SK-N-SH (cell line): ENCODE results near the gene PHF23. TPM values are rescaled to one million over a fixed set of nuclear protein-coding genes. Genes with fewer than 3 reads are reported as not detected.
A peak's percentile ranks its signal among the peaks of the same experiment; 100 is the strongest.

ENCODE experiments used
- CTCF ChIA-PET: fragments of 300-600, 350-600 bp; formaldehyde crosslinking; extraction: SDS; loops from one replicate; lab custom pipeline; 2021; lab: Yijun Ruan, JAX
- POLR2A ChIA-PET: fragments of 350-600 bp; sonication (Branson Sonifier 250); formaldehyde crosslinking; extraction: SDS; loops from one replicate; lab custom pipeline; 2020; ENCODE audit warnings: antibody characterized with exemption, inconsistent platforms; lab: Yijun Ruan, JAX
- DNase-seq: peaks from one replicate; pipeline ENCODE4 v3.0.0; 2012
- H2AFZ ChIP-seq: fragments of 200-600 bp; sonication (generic); 2 replicates; pipeline ENCODE4 v1.8.1; 2016; ENCODE audit warnings: antibody characterized with exemption, mild to moderate bottlenecking, low read depth
- H3F3A ChIP-seq: fragments of 200-600 bp; sonication (generic); replicated peaks from 2 replicates; pipeline ENCODE3; 2016; ENCODE audit warnings: antibody characterized with exemption, mild to moderate bottlenecking; ENCODE audit not compliant: insufficient read depth
- H3K27ac ChIP-seq, 2 experiments: fragments of 200-500 bp in 1 of 2; fragments of 200-600 bp in 1 of 2; sonication (Bioruptor generic) in 1 of 2; sonication (generic), shearing (Covaris generic) in 1 of 2; 2 replicates each; pipeline versions ENCODE4 v1.5.1 to v1.6.1; 2014 to 2016; ENCODE audit warnings: low read depth in 2 of 2, inconsistent platforms in 1 of 2, low read length in 1 of 2, mild to moderate bottlenecking in 1 of 2, mixed read lengths in 1 of 2
- H3K27me3 ChIP-seq: fragments of 200-600 bp; sonication (generic), shearing (Covaris generic); 2 replicates; pipeline ENCODE4 v1.6.1; 2016; ENCODE audit warnings: mixed run types; ENCODE audit not compliant: insufficient read depth
- H3K36me3 ChIP-seq, 2 experiments: fragments of 200-500 bp in 1 of 2; fragments of 200-600 bp in 1 of 2; sonication (Bioruptor generic) in 1 of 2; sonication (generic) in 1 of 2; replicated peaks in 1 of 2; 2 replicates each; pipeline versions ENCODE3 to v1.5.1; 2014 to 2016; ENCODE audit warnings: low read length in 1 of 2, mild to moderate bottlenecking in 1 of 2; ENCODE audit not compliant: insufficient read depth in 2 of 2, control insufficient read depth in 1 of 2
- H3K4me1 ChIP-seq, 2 experiments: fragments of 200-500 bp in 1 of 2; fragments of 200-600 bp in 1 of 2; sonication (Bioruptor generic) in 1 of 2; sonication (generic), shearing (Covaris generic) in 1 of 2; 2 replicates each; pipeline versions ENCODE4 v1.5.1 to v1.6.1; 2014 to 2016; ENCODE audit warnings: low read depth in 1 of 2, low read length in 1 of 2, mixed run types in 1 of 2; ENCODE audit not compliant: insufficient read depth in 2 of 2, control insufficient read depth in 1 of 2
- H3K4me2 ChIP-seq: fragments of 200-600 bp; sonication (generic), shearing (Covaris generic); 2 replicates; pipeline ENCODE4 v1.6.1; 2017; ENCODE audit warnings: mixed run types
- H3K4me3 ChIP-seq, 2 experiments: fragments of 200-500 bp in 1 of 2; fragments of 200-600 bp in 1 of 2; sonication (Bioruptor generic) in 1 of 2; sonication (generic), shearing (Covaris generic) in 1 of 2; 2 replicates each; pipeline versions ENCODE4 v1.5.1 to v1.8.1; 2014 to 2016; ENCODE audit warnings: low read depth in 2 of 2, inconsistent platforms in 1 of 2, low read length in 1 of 2, mild to moderate bottlenecking in 1 of 2, mixed read lengths in 1 of 2, moderate library complexity in 1 of 2
- H3K79me2 ChIP-seq: fragments of 200-600 bp; sonication (generic); 2 replicates; pipeline ENCODE4 v1.8.1; 2017; ENCODE audit warnings: mild to moderate bottlenecking; ENCODE audit not compliant: insufficient read depth
- H3K9ac ChIP-seq: fragments of 200-600 bp; sonication (generic); 2 replicates; pipeline ENCODE4 v1.6.1; 2017; ENCODE audit warnings: mixed run types
- H3K9me2 ChIP-seq: fragments of 200-600 bp; sonication (generic); 2 replicates; pipeline ENCODE4 v1.6.1; 2017; ENCODE audit warnings: mixed run types
- H3K9me3 ChIP-seq: fragments of 200-600 bp; sonication (generic); 2 replicates; pipeline ENCODE4 v1.6.1; 2017; ENCODE audit warnings: mixed run types, mild to moderate bottlenecking, moderate library complexity
- H4K20me1 ChIP-seq: fragments of 200-600 bp; sonication (generic); 2 replicates; pipeline ENCODE4 v1.6.1; 2017; ENCODE audit warnings: mild to moderate bottlenecking, mixed run types; ENCODE audit not compliant: insufficient read depth
- CHD2 ChIP-seq: fragments of 150-350 bp; IDR thresholded peaks from 2 replicates; pipeline ENCODE4 v1.6.1; 2018; ENCODE audit warnings: low read length; ENCODE audit not compliant: partially characterized antibody
- CTCF ChIP-seq: fragments of 200-600 bp; sonication (generic); IDR thresholded peaks from 2 replicates; pipeline ENCODE4 v1.6.1; 2017; ENCODE audit warnings: antibody characterized with exemption, mild to moderate bottlenecking, moderate library complexity
- EZH2phosphoT487 ChIP-seq: fragments of 200-600 bp; sonication (generic); IDR thresholded peaks from 2 replicates; pipeline ENCODE4 v1.6.1; 2017; ENCODE audit warnings: low read depth, mixed run types, mild to moderate bottlenecking, antibody characterized with exemption, moderate library complexity, borderline replicate concordance
- FOSL2 ChIP-seq: IDR thresholded peaks from 2 replicates; pipeline ENCODE4 v1.4.0; 2012; ENCODE audit warnings: low read depth, mild to moderate bottlenecking, moderate library complexity, borderline replicate concordance
- FOXJ3 ChIP-seq: sonication (generic); formaldehyde crosslinking; IDR thresholded peaks from 2 replicates; pipeline ENCODE4 v1.5.1; 2020; ENCODE audit warnings: mild to moderate bottlenecking, missing genetic modification reagents
- FOXM1 ChIP-seq: IDR thresholded peaks from 2 replicates; pipeline ENCODE4 v1.4.0; 2012; ENCODE audit warnings: low read depth, mild to moderate bottlenecking
- GATA2 ChIP-seq: sonication (generic); formaldehyde crosslinking; IDR thresholded peaks from 2 replicates; pipeline ENCODE4 v1.5.0; 2020; ENCODE audit warnings: mild to moderate bottlenecking, missing genetic modification reagents
- JUND ChIP-seq: IDR thresholded peaks from 2 replicates; pipeline ENCODE4 v1.4.0; 2012
- MAX ChIP-seq: IDR thresholded peaks from 2 replicates; pipeline ENCODE4 v1.4.0; 2012; ENCODE audit warnings: low read depth
- NFIC ChIP-seq: IDR thresholded peaks from 2 replicates; pipeline ENCODE4 v1.4.0; 2012; ENCODE audit warnings: borderline replicate concordance
- NRF1 ChIP-seq: IDR thresholded peaks from 2 replicates; pipeline ENCODE4 v1.6.1; 2012; ENCODE audit warnings: low read depth, mild to moderate bottlenecking, low read length
- POLR2AphosphoS5 ChIP-seq: IDR thresholded peaks from 2 replicates; pipeline ENCODE4 v1.6.1; 2012; ENCODE audit warnings: low read depth, low read length
- RCOR1 ChIP-seq: fragments of 150-350 bp; IDR thresholded peaks from 2 replicates; pipeline ENCODE4 v1.6.1; 2017; ENCODE audit warnings: antibody characterized with exemption, low read length
- RFX5 ChIP-seq: IDR thresholded peaks from 2 replicates; pipeline ENCODE4 v1.6.1; 2012; ENCODE audit warnings: mild to moderate bottlenecking, improper control_type of control experiment, low read length
- RXRA ChIP-seq: IDR thresholded peaks from 2 replicates; pipeline ENCODE4 v1.4.0; 2012; ENCODE audit warnings: low read depth, mild to moderate bottlenecking, borderline replicate concordance
- SIN3A ChIP-seq: IDR thresholded peaks from 2 replicates; pipeline ENCODE4 v1.6.1; 2012; ENCODE audit warnings: low read depth, mild to moderate bottlenecking, low read length, moderate library complexity, borderline replicate concordance
- SMC3 ChIP-seq: IDR thresholded peaks from 2 replicates; pipeline ENCODE4 v1.6.1; 2012; ENCODE audit warnings: low read depth, low read length, improper control_type of control experiment
- USF1 ChIP-seq: IDR thresholded peaks from 2 replicates; pipeline ENCODE4 v1.4.0; 2012; ENCODE audit warnings: low read depth, borderline replicate concordance
- YY1 ChIP-seq: IDR thresholded peaks from 2 replicates; pipeline ENCODE4 v1.4.0; 2012; ENCODE audit warnings: low read depth, mild to moderate bottlenecking
- WGBS: methylation state at CpG from one replicate; pipeline ENCODE4 v1.1.6; 2017; ENCODE audit warnings: low lambda C conversion rate; 5-methylcytosine and 5-hydroxymethylcytosine counted together
- polyA plus RNA-seq, 3 experiments: library from polyadenylated mRNA; depleted of rRNA; stranded (reverse); fragments of >200 nt; gene quantifications; 2 replicates each; pipeline ENCODE4 v1.2.3, GENCODE V29; 2012
- TF ChIP-seq, protein P1 (sequence below): fragments of 150-350 bp; IDR thresholded peaks from 2 replicates; pipeline ENCODE4 v1.6.1; 2016; ENCODE audit warnings: mild to moderate bottlenecking, low read depth, low read length

Gene PHF23
- polyA plus RNA-seq, 1 of the 3 experiments (the other 2 are of a cell fraction), result 53.3 TPM

DNA sequence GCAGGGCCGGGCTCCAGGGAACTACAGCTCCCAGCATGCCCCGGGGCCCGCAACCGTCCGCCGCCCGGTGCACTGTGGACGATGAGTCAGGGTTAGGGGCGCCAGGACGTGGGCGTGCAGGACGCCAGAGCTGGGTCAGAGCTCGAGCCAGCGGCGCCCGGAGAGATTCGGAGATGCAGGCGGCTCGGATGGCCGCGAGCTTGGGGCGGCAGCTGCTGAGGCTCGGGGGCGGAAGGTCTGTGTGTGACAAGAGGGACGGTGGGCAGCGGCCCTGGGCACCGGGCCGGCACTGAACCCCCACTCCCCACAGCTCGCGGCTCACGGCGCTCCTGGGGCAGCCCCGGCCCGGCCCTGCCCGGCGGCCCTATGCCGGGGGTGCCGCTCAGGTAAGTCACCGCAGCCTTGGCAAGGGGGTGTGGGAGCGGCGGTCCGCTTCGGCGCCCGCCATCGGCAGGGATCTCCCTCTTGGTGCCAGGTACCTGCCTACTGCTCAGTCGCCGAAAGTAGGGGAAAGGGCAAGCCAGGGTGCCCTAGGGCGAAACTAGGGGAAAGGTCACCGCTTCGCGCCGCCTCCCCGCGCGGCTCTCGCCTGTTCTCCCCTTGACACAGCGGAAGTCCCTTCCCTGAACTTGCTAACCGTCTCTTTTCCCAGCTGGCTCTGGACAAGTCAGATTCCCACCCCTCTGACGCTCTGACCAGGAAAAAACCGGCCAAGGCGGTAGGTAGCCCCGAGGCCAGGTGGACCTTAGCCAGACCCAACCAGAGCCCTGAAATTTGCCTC lies 19.3 kb downstream of the PHF23 start, which contains the start of the genes ACADVL and DLG4 (continued):
- TF ChIP-seq CTCF (no peak), NRF1 (no peak)

- no peaks in the 10 kb centered on the region for H3K9me3 ChIP-seq
- peaks cover 4% of the 10 kb centered on the region; the same call in 1 of the 2 replicates for H4K20me1 ChIP-seq
- H3F3A ChIP-seq, result peaks cover 52% of the 10 kb centered on the region
- peak overlapping the region; percentile 88; the same call in 1 of the 2 replicates for H3K9ac ChIP-seq
- peaks cover 20 to 56% of the 10 kb centered on the region in 2 experiments; a peak in 3 of 4 replicates for H3K4me1 ChIP-seq
- no peak for DNase-seq
- H2AFZ ChIP-seq, result peak overlapping the region; percentile 68
- peaks cover 23% of the 10 kb centered on the region in 2 experiments for H3K36me3 ChIP-seq
- no peak for TF ChIP-seq MAX
- TF ChIP-seq POLR2AphosphoS5, result 0 out of 2 replicates have a peak, but pooled peaks have one; percentile 70
- no peak for TF ChIP-seq NFIC
- TF ChIP-seq, all 33 proteins: peak for 1
- Histone ChIP-seq H3K9me2 (no peaks in the 10 kb centered on the region), H3K27ac (peak overlapping the region; percentile 76 to 89; a peak in 3 of 4 replicates), H3K27me3 (no peaks in the 10 kb centered on the region), H3K4me3 (peak overlapping the region; percentile 79 to 99), H3K4me2 (peak overlapping the region; percentile 100), H3K79me2 (peaks cover 40% of the 10 kb centered on the region)
- CTCF ChIA-PET, result interaction anchor here (0.6 to 4.3 kb wide), 7 partner anchors 11 to 1094 kb away, joined by 3 to 44 read pairs (median 15); partner anchors contain the start of genes DVL2, GABARAP and PHF23
- 19% methylated on average over 12 of the region's 12 CpGs for WGBS
- POLR2A ChIA-PET, result interaction anchor here (0.6 to 2.7 kb wide), 8 partner anchors 13 to 364 kb away, joined by 3 to 11 read pairs (median 4); partner anchors contain the start of genes DVL2, MPDU1 and NEURL4
Measured at GRCh38 chr17:7219229-7219811, 19.9 kb downstream of the PHF23 start.

DNA sequence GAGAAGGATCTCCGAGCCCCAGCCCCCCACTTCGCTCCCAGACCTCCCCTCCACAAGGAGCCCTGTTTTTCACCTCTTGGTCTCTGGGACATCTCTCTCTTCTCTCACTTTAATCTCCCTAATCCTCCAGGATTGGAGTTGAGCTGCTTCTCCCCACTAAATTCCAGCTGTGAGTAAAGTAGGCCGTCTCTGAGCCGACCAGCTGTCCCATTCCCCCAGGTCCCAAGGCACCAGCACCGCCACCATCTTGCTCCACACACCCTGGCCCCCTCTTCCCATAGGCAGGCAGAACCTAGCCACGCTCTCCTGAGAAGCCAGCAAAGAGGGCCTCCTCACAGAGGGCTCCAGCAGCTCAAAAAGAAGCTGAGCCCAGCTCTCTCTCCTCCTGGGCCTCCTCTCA lies 20.5 kb downstream of the PHF23 start:
- Histone ChIP-seq H3K4me3 (no peak overlapping the region), H2AFZ (no peak overlapping the region; the same call in 1 of the 2 replicates), H3K9me2 (no peaks in the 10 kb centered on the region), H3K79me2 (peaks cover 45% of the 10 kb centered on the region), H3K27ac (peak overlapping the region in 1 of 2 experiments; percentile 76; a peak in 1 of 4 replicates), H4K20me1 (peaks cover 8% of the 10 kb centered on the region), H3K27me3 (no peaks in the 10 kb centered on the region), H3K36me3 (peaks cover 18 to 22% of the 10 kb centered on the region in 2 experiments), H3K9me3 (no peaks in the 10 kb centered on the region), H3K4me2 (0 out of 2 replicates have a peak overlapping the region, but pooled peaks have one; percentile 100), H3K9ac (no peak overlapping the region), H3K4me1 (peaks cover 20 to 60% of the 10 kb centered on the region in 2 experiments; a peak in 3 of 4 replicates), H3F3A (peaks cover 52% of the 10 kb centered on the region)
- 78% methylated on average over 6 of the region's 6 CpGs for WGBS
- no peak for DNase-seq
- POLR2A ChIA-PET, result interaction anchor here (1.2 to 1.5 kb wide), 2 partner anchors 14 to 16 kb away, joined by 3 to 10 read pairs; partner anchors contain the start of gene DVL2
- CTCF ChIA-PET, result interaction anchor here (0.6 to 4.3 kb wide), 3 partner anchors 13 to 94 kb away, joined by 3 to 44 read pairs (median 26); partner anchors contain the start of genes DVL2 and PHF23
- TF ChIP-seq FOSL2 (no peak), RXRA (no peak), FOXM1 (no peak), RCOR1 (no peak), USF1 (no peak), SIN3A (no peak), SMC3 (no peak), CHD2 (no peak), FOXJ3 (no peak), RFX5 (no peak), YY1 (no peak), GATA2 (CRISPR knock-in tag) (no peak), JUND (no peak), POLR2AphosphoS5 (no peak), EZH2phosphoT487 (no peak)
- TF ChIP-seq, protein P1, sequence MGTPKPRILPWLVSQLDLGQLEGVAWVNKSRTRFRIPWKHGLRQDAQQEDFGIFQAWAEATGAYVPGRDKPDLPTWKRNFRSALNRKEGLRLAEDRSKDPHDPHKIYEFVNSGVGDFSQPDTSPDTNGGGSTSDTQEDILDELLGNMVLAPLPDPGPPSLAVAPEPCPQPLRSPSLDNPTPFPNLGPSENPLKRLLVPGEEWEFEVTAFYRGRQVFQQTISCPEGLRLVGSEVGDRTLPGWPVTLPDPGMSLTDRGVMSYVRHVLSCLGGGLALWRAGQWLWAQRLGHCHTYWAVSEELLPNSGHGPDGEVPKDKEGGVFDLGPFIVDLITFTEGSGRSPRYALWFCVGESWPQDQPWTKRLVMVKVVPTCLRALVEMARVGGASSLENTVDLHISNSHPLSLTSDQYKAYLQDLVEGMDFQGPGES, result no peak
